ENCODE results near the gene CDH4. TPM values are rescaled to one million over a fixed set of nuclear protein-coding genes. Genes with fewer than 3 reads are reported as not detected.
A peak's percentile ranks its signal among the peaks of the same experiment; 100 is the strongest.

Gene CDH4
- total and polyA plus RNA-seq, 2 donors from 2014 or later: 1.1 TPM; not detected in 1

- FAIRE-seq: no peak
- Histone ChIP-seq H3K4me3 (ENCODE audit: low read length in 3 of 3) (no peak overlapping the region), H3K9me3 (ENCODE audit: control insufficient read depth in 2 of 3, insufficient read depth in 1 of 3, low read length in 3 of 3) (no peaks in the 10 kb centered on the region), H3K4me1 (ENCODE audit: control insufficient read depth in 2 of 3, insufficient read depth in 2 of 3, low read depth in 1 of 3, low read length in 3 of 3) (no peaks in the 10 kb centered on the region), H3K27me3 (ENCODE audit: control insufficient read depth, insufficient read depth, low read length) (no peaks in the 10 kb centered on the region), H3K9ac (ENCODE audit: low read length in 3 of 3) (no peak overlapping the region), H3K27ac (ENCODE audit: low read depth in 2 of 2, low read length in 2 of 2) (no peak overlapping the region), H3K36me3 (ENCODE audit: control insufficient read depth in 2 of 3, insufficient read depth in 3 of 3, low read length in 3 of 3) (no peaks in the 10 kb centered on the region)
- DNase-seq: peak in 2 of 5 donors; percentile 40 to 42
- intact Hi-C loops (cut with DNase I): no loop called here
- TF ChIP-seq CTCF (IDR thresholded peaks at IDR 0.05; ENCODE audit: borderline replicate concordance, extremely low read depth, insufficient read depth): no peak
These were observed 623.3 kb downstream of the CDH4 start for GRCh38 chr20:61875221-61875885.

GRCh38 chr20:61875996-61876395 lies 623.9 kb downstream of the CDH4 start:
- no peaks in the 10 kb centered on the region for H3K9me3 ChIP-seq (ENCODE audit: control insufficient read depth in 2 of 3, insufficient read depth in 1 of 3, low read length in 3 of 3)
- no peak overlapping the region for H3K27ac ChIP-seq (ENCODE audit: low read depth in 2 of 2, low read length in 2 of 2)
- no peaks in the 10 kb centered on the region for H3K4me1 ChIP-seq (ENCODE audit: control insufficient read depth in 2 of 3, insufficient read depth in 2 of 3, low read depth in 1 of 3, low read length in 3 of 3)
- no peaks in the 10 kb centered on the region for H3K36me3 ChIP-seq (ENCODE audit: control insufficient read depth in 2 of 3, insufficient read depth in 3 of 3, low read length in 3 of 3)
- no peaks in the 10 kb centered on the region for H3K27me3 ChIP-seq (ENCODE audit: control insufficient read depth, insufficient read depth, low read length)
- FAIRE-seq (no peak), DNase-seq (no peak)
- intact Hi-C loops (cut with DNase I): no loop called here
- no peak overlapping the region for H3K4me3 ChIP-seq (ENCODE audit: low read length in 3 of 3)
- TF ChIP-seq CTCF (IDR thresholded peaks at IDR 0.05; ENCODE audit: borderline replicate concordance, extremely low read depth, insufficient read depth): no peak
- H3K9ac ChIP-seq (ENCODE audit: low read length in 3 of 3): no peak overlapping the region

GRCh38 chr20:61876952-61877728 lies 625.1 kb downstream of the CDH4 start:
- Histone ChIP-seq H3K4me3 (ENCODE audit: low read length in 3 of 3) (no peak overlapping the region), H3K4me1 (ENCODE audit: control insufficient read depth in 2 of 3, insufficient read depth in 2 of 3, low read depth in 1 of 3, low read length in 3 of 3) (no peaks in the 10 kb centered on the region), H3K27me3 (ENCODE audit: control insufficient read depth, insufficient read depth, low read length) (no peaks in the 10 kb centered on the region), H3K36me3 (ENCODE audit: control insufficient read depth in 2 of 3, insufficient read depth in 3 of 3, low read length in 3 of 3) (no peaks in the 10 kb centered on the region), H3K9ac (ENCODE audit: low read length in 3 of 3) (no peak overlapping the region), H3K27ac (ENCODE audit: low read depth in 2 of 2, low read length in 2 of 2) (no peak overlapping the region), H3K9me3 (ENCODE audit: control insufficient read depth in 2 of 3, insufficient read depth in 1 of 3, low read length in 3 of 3) (no peaks in the 10 kb centered on the region)
- DNase-seq (no peak), FAIRE-seq (no peak)
- TF ChIP-seq CTCF (IDR thresholded peaks at IDR 0.05; ENCODE audit: borderline replicate concordance, extremely low read depth, insufficient read depth): no peak
- intact Hi-C loops (cut with DNase I): no loop called here

All from kidney (tissue), 14 donors.